IMR-90 (cell line): Measurements from ENCODE around the gene GABPA. TPM values are rescaled to one million over a fixed set of nuclear protein-coding genes. Genes with fewer than 3 reads are reported as not detected.
"Not testable (repeated sequence)": the region's sequence is repeated elsewhere in the genome, so short reads cannot be mapped to it uniquely, and the experiment has no call there.

ENCODE experiments used
- ATAC-seq: fragments of 200-7000 bp; cut with Tn5 transposase; 2 replicates; pipeline ENCODE4 v1.9.1; 2020; ENCODE audit warnings: low read depth, mild to moderate bottlenecking, moderate library complexity
- BruUV-seq: library from RNA; stranded (reverse); fragments of 400-500 nt; replicated peaks from 2 replicates; lab custom pipeline; 2021; lab: Mats Ljungman, UMichigan
- CTCF ChIA-PET: fragments of 300-600 bp; formaldehyde crosslinking; extraction: SDS; loops from one replicate; lab custom pipeline; 2021; ENCODE audit warnings: antibody characterized with exemption; lab: Yijun Ruan, JAX
- POLR2A ChIA-PET: fragments of 300-600 bp; sonication (Branson Sonifier 250); formaldehyde crosslinking; loops from one replicate; lab custom pipeline; 2022; ENCODE audit warnings: antibody characterized with exemption; ENCODE audit not compliant: unreplicated experiment; lab: Charles Lee
- DNase-seq: peaks from one replicate; pipeline ENCODE4 v3.0.0; 2013
- H2AFZ ChIP-seq: replicated peaks from 2 replicates; pipeline ENCODE3; 2013; ENCODE audit warnings: low read length, mild to moderate bottlenecking; ENCODE audit not compliant: poor library complexity
- H2AK5ac ChIP-seq: 2 replicates; pipeline ENCODE4 v1.6.1; 2013; ENCODE audit warnings: low read depth, low read length, inconsistent platforms
- H2AK9ac ChIP-seq: replicated peaks from 2 replicates; pipeline ENCODE3; 2013; ENCODE audit warnings: mild to moderate bottlenecking, low read depth, low read length, moderate library complexity; ENCODE audit not compliant: poor library complexity
- H2BK120ac ChIP-seq: 2 replicates; pipeline ENCODE4 v1.6.1; 2013; ENCODE audit warnings: low read depth, low read length, inconsistent platforms
- H2BK15ac ChIP-seq: 3 replicates; pipeline ENCODE4 v1.6.1; 2013; ENCODE audit warnings: low read depth, low read length, inconsistent platforms
- H2BK20ac ChIP-seq: 2 replicates; pipeline ENCODE4 v1.6.1; 2013; ENCODE audit warnings: low read depth, mild to moderate bottlenecking, inconsistent platforms, low read length, moderate library complexity
- H2BK5ac ChIP-seq: 2 replicates; pipeline ENCODE4 v1.6.1; 2013; ENCODE audit warnings: mild to moderate bottlenecking, low read depth, low read length, inconsistent platforms; ENCODE audit not compliant: poor library complexity, severe bottlenecking
- H3K14ac ChIP-seq: replicated peaks from 2 replicates; pipeline ENCODE4 v1.6.1; 2013; ENCODE audit warnings: low read depth, low read length, inconsistent platforms
- H3K18ac ChIP-seq: 2 replicates; pipeline ENCODE4 v1.6.1; 2013; ENCODE audit warnings: low read depth, low read length, control low read depth
- H3K23ac ChIP-seq: 2 replicates; pipeline ENCODE4 v1.6.1; 2013; ENCODE audit warnings: low read depth, low read length, inconsistent platforms
- H3K27ac ChIP-seq: 2 replicates; pipeline ENCODE4 v1.5.1; 2013; ENCODE audit warnings: mild to moderate bottlenecking, control low read depth, low read length; ENCODE audit not compliant: insufficient read depth
- H3K27me3 ChIP-seq: 2 replicates; pipeline ENCODE4 v1.6.1; 2013; ENCODE audit warnings: low read length; ENCODE audit not compliant: control insufficient read depth, insufficient read depth
- H3K36me3 ChIP-seq: 2 replicates; pipeline ENCODE4 v1.6.1; 2013; ENCODE audit warnings: low read length, mixed read lengths; ENCODE audit not compliant: control insufficient read depth, insufficient read depth
- H3K4ac ChIP-seq: 2 replicates; pipeline ENCODE4 v1.6.1; 2013; ENCODE audit warnings: low read depth, low read length, inconsistent platforms
- H3K4me1 ChIP-seq: 2 replicates; pipeline ENCODE4 v1.6.1; 2013; ENCODE audit warnings: low read length, mixed read lengths; ENCODE audit not compliant: control insufficient read depth, insufficient read depth
- H3K4me2 ChIP-seq: 2 replicates; pipeline ENCODE4 v1.6.1; 2013; ENCODE audit warnings: low read depth, mild to moderate bottlenecking, control low read depth, low read length, moderate library complexity
- H3K4me3 ChIP-seq: 2 replicates; pipeline ENCODE4 v1.5.1; 2013; ENCODE audit warnings: low read depth, mild to moderate bottlenecking, control low read depth, low read length, moderate library complexity; ENCODE audit not compliant: insufficient read depth
- H3K56ac ChIP-seq: 2 replicates; pipeline ENCODE4 v1.6.1; 2013; ENCODE audit warnings: low read length, inconsistent platforms; ENCODE audit not compliant: insufficient read depth; ENCODE audit errors: extremely low read depth
- H3K79me1 ChIP-seq, 2 experiments: 2 replicates each; pipeline ENCODE4 v1.6.1; 2013; ENCODE audit warnings: low read length in 2 of 2, inconsistent platforms in 1 of 2, low read depth in 1 of 2
- H3K9ac ChIP-seq: 2 replicates; pipeline ENCODE4 v1.6.1; 2013; ENCODE audit warnings: low read depth, low read length, control low read depth
- H3K9me1 ChIP-seq: 2 replicates; pipeline ENCODE4 v1.6.1; 2013; ENCODE audit warnings: low read length, inconsistent platforms; ENCODE audit not compliant: insufficient read depth
- H3K9me3 ChIP-seq: 2 replicates; pipeline ENCODE4 v1.6.1; 2013; ENCODE audit warnings: low read length; ENCODE audit not compliant: control insufficient read depth, insufficient read depth
- H4K20me1 ChIP-seq: 2 replicates; pipeline ENCODE4 v1.6.1; 2013; ENCODE audit warnings: low read length, inconsistent platforms; ENCODE audit not compliant: insufficient read depth
- H4K5ac ChIP-seq: 2 replicates; pipeline ENCODE4 v1.6.1; 2013; ENCODE audit warnings: mild to moderate bottlenecking, low read depth, low read length, control low read depth
- H4K8ac ChIP-seq, 2 experiments: 2 replicates each; pipeline ENCODE4 v1.6.1; 2013; ENCODE audit warnings: low read depth in 2 of 2, low read length in 2 of 2, control low read depth in 1 of 2, inconsistent platforms in 1 of 2
- H4K91ac ChIP-seq: 2 replicates; pipeline ENCODE4 v1.6.1; 2013; ENCODE audit warnings: low read depth, low read length, inconsistent platforms; ENCODE audit not compliant: insufficient read depth
- WGBS, 2 experiments: methylation state at CpG; one replicate each; pipeline versions ENCODE4 v1.1.5 to v1.1.7; 2013; ENCODE audit warnings: missing lambda C conversion rate in 2 of 2; ENCODE audit not compliant: insufficient read length in 1 of 2; ENCODE audit errors: extremely low coverage in 2 of 2; 5-methylcytosine and 5-hydroxymethylcytosine counted together
- dilution Hi-C: fragments of 300-500 bp; cut with HindIII; formaldehyde crosslinking; loops from one replicate; pipeline ENCODE4 v1.14.3; 2018; ENCODE audit warnings: low sequenced_read_pairs; ENCODE audit not compliant: unreplicated experiment
- in situ Hi-C: fragments of 300-500 bp; cut with MboI; formaldehyde crosslinking; loops from 3 replicates; pipeline ENCODE4 v1.14.3; 2019; ENCODE audit warnings: low sequenced_read_pairs, inconsistent platforms, mixed read lengths
- intact Hi-C: fragments of 100-400 bp; cut with micrococcal nuclease; formaldehyde crosslinking; loops from 2 replicates; pipeline ENCODE4 v1.10.0; 2022
- polyA plus RNA-seq, 3 experiments: library from polyadenylated mRNA; depleted of rRNA; stranded (reverse); fragments of >200 nt; gene quantifications; 2 replicates each; pipeline ENCODE4 v1.2.3, GENCODE V29; 2012; ENCODE audit warnings: low replicate concordance in 1 of 3
- total RNA-seq: library from RNA; depleted of rRNA; stranded (reverse); fragments of >200 nt; gene quantifications from 2 replicates; pipeline ENCODE4 v1.2.3, GENCODE V29; 2012

Gene GABPA
- total and polyA plus RNA-seq, 2 of the 4 experiments (the other 2 are of a cell fraction): 9.0 to 17.0 TPM

- dilution Hi-C loops, intact Hi-C loops: not testable (repeated sequence)
These were observed 20.7 kb upstream of the GABPA start for GRCh38 chr21:25714066-25714465.

More at GRCh38 chr21:25714066-25714465, 20.7 kb upstream of the GABPA start:
- ATAC-seq, H3K56ac ChIP-seq, H3K9me1 ChIP-seq, H3K4me2 ChIP-seq, H3K9ac ChIP-seq, H3K36me3 ChIP-seq, H3K79me1 ChIP-seq, H3K27ac ChIP-seq, H4K91ac ChIP-seq, H3K23ac ChIP-seq, H4K20me1 ChIP-seq, H3K18ac ChIP-seq, H3K14ac ChIP-seq, BruUV-seq, H3K4ac ChIP-seq, H2BK120ac ChIP-seq, DNase-seq, H3K4me1 ChIP-seq, POLR2A ChIA-PET, H4K8ac ChIP-seq, H2AK9ac ChIP-seq, H3K27me3 ChIP-seq, H2AFZ ChIP-seq, H3K9me3 ChIP-seq, H3K4me3 ChIP-seq, H4K5ac ChIP-seq, H2BK15ac ChIP-seq, H2BK20ac ChIP-seq, in situ Hi-C loops, H2BK5ac ChIP-seq, H2AK5ac ChIP-seq: not testable (repeated sequence)
- CTCF ChIA-PET: interaction anchor here (0.6 kb wide), 1 partner anchor 59 kb away, joined by 3 read pairs; no protein-coding TSS in a partner anchor
- 100% methylated on average over 5 of the region's 10 CpGs; no CpG with 5 or more reads in 1 of the 2 experiments for WGBS, 2 experiments
